Peyer's patch (tissue), 4 donors: Measurements from ENCODE around the gene NDST1.

Experiments used
- POLR2A ChIP-seq, 2 donors: fragments of 450-650 bp; IDR thresholded peaks; one replicate each; pipeline ENCODE4 v1.5.1; 2017; ENCODE audit warnings: antibody characterized with exemption in 2 of 2, mild to moderate bottlenecking in 2 of 2, moderate library complexity in 2 of 2
- TF ChIP-seq, protein P1 (sequence below), 6 experiments: fragments of 450-650 bp in 4 of 6; fragments of 200-600 bp in 2 of 6; sonication (generic) in 1 of 6; IDR thresholded peaks; one replicate each; pipeline ENCODE4 v1.5.1; 2017 to 2019; ENCODE audit warnings: antibody characterized with exemption in 6 of 6, mild to moderate bottlenecking in 3 of 6, moderate library complexity in 1 of 6

GRCh38 chr5:150553402-150553801 is 45.5 kb downstream of the NDST1 start:
- no peak for TF ChIP-seq POLR2A (IDR thresholded peaks at IDR 0.05)
- TF ChIP-seq, protein P1, sequence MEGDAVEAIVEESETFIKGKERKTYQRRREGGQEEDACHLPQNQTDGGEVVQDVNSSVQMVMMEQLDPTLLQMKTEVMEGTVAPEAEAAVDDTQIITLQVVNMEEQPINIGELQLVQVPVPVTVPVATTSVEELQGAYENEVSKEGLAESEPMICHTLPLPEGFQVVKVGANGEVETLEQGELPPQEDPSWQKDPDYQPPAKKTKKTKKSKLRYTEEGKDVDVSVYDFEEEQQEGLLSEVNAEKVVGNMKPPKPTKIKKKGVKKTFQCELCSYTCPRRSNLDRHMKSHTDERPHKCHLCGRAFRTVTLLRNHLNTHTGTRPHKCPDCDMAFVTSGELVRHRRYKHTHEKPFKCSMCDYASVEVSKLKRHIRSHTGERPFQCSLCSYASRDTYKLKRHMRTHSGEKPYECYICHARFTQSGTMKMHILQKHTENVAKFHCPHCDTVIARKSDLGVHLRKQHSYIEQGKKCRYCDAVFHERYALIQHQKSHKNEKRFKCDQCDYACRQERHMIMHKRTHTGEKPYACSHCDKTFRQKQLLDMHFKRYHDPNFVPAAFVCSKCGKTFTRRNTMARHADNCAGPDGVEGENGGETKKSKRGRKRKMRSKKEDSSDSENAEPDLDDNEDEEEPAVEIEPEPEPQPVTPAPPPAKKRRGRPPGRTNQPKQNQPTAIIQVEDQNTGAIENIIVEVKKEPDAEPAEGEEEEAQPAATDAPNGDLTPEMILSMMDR (IDR thresholded peaks at IDR 0.05) = no peak
